Endothelial cell of umbilical vein (primary cell): ENCODE measurements around the gene SEPTIN7. TPM values are rescaled to one million over a fixed set of nuclear protein-coding genes. Genes with fewer than 3 reads are reported as not detected.

Experiments used
- BruUV-seq: library from RNA; stranded (reverse); fragments of 400-500 nt; replicated peaks from 2 replicates; lab custom pipeline; 2021; lab: Mats Ljungman, UMichigan
- CTCF ChIA-PET: fragments of 300-600, 350-600 bp; sonication (Branson Sonifier 250); formaldehyde crosslinking; loops from one replicate; lab custom pipeline; 2021; ENCODE audit warnings: antibody characterized with exemption, inconsistent platforms; lab: Charles Lee
- POLR2A ChIA-PET: fragments of 300-600, 350-600 bp; sonication (Branson Sonifier 250); formaldehyde crosslinking; loops from one replicate; lab custom pipeline; 2021; ENCODE audit warnings: antibody characterized with exemption, inconsistent platforms; lab: Charles Lee
- DNase-seq: peaks from one replicate; pipeline ENCODE4 v3.0.0-alpha.2; 2011; ENCODE audit warnings: low read depth, low spot score
- FAIRE-seq: peaks from 2 replicates; lab custom pipeline; 2011; peaks lifted over from hg19 to GRCh38; lab: Jason Lieb, UNC
- H2AFZ ChIP-seq: 2 replicates; pipeline ENCODE4 v1.6.0; 2012; ENCODE audit warnings: low read depth, low read length, control low read depth, inconsistent platforms
- H3K27ac ChIP-seq: 2 replicates; pipeline ENCODE4 v1.5.1; 2011; ENCODE audit warnings: low read depth, mild to moderate bottlenecking, control low read depth, low read length, moderate library complexity; ENCODE audit not compliant: insufficient read depth
- H3K27me3 ChIP-seq, 2 experiments: 2 replicates each; pipeline versions ENCODE4 v1.6.0 to v1.6.1; 2011; ENCODE audit warnings: low read length in 2 of 2, mixed read lengths in 1 of 2; ENCODE audit not compliant: control insufficient read depth in 2 of 2, insufficient read depth in 2 of 2
- H3K36me3 ChIP-seq, 2 experiments: 2 replicates in 1 of 2; 3 replicates in 1 of 2; pipeline ENCODE4 v1.5.1; 2011; ENCODE audit warnings: low read length in 2 of 2, mild to moderate bottlenecking in 1 of 2, moderate library complexity in 1 of 2; ENCODE audit not compliant: control insufficient read depth in 2 of 2, insufficient read depth in 2 of 2; ENCODE audit errors: extremely low read depth in 1 of 2
- H3K4me1 ChIP-seq: 3 replicates; pipeline ENCODE4 v1.5.1; 2011; ENCODE audit warnings: mild to moderate bottlenecking, low read length; ENCODE audit not compliant: control insufficient read depth, insufficient read depth; ENCODE audit errors: extremely low read depth
- H3K4me2 ChIP-seq: 2 replicates; pipeline ENCODE4 v1.6.1; 2011; ENCODE audit warnings: low read length, control low read depth, mixed read lengths; ENCODE audit not compliant: insufficient read depth
- H3K4me3 ChIP-seq, 3 experiments: fragments of 200-600 bp in 1 of 3; sonication (generic), shearing (Covaris generic) in 1 of 3; replicated peaks in 1 of 3; 2 replicates each; pipeline ENCODE4 v1.5.1; 2011 to 2016; ENCODE audit warnings: control low read depth in 3 of 3, low read length in 3 of 3, mild to moderate bottlenecking in 2 of 3, inconsistent platforms in 1 of 3, low read depth in 1 of 3, moderate library complexity in 1 of 3; ENCODE audit not compliant: insufficient read depth in 1 of 3
- H3K79me2 ChIP-seq: 2 replicates; pipeline ENCODE4 v1.6.0; 2012; ENCODE audit warnings: low read length, inconsistent platforms; ENCODE audit not compliant: control insufficient read depth, insufficient read depth
- H3K9ac ChIP-seq: replicated peaks from 2 replicates; pipeline ENCODE3; 2011; ENCODE audit warnings: low read length, control low read depth; ENCODE audit not compliant: insufficient read depth; ENCODE audit errors: extremely low read depth
- H3K9me1 ChIP-seq: replicated peaks from 3 replicates; pipeline ENCODE4 v1.6.0; 2011; ENCODE audit warnings: mild to moderate bottlenecking, low read length; ENCODE audit not compliant: control insufficient read depth, insufficient read depth; ENCODE audit errors: extremely low read depth
- H3K9me3 ChIP-seq: replicated peaks from 2 replicates; pipeline ENCODE4 v1.5.1; 2012; ENCODE audit warnings: low read length, inconsistent platforms; ENCODE audit not compliant: control insufficient read depth, insufficient read depth
- H4K20me1 ChIP-seq: replicated peaks from 2 replicates; pipeline ENCODE3; 2011; ENCODE audit warnings: mild to moderate bottlenecking, low read length; ENCODE audit not compliant: control insufficient read depth, insufficient read depth; ENCODE audit errors: extremely low read depth
- GATA2 ChIP-seq: IDR thresholded peaks from 2 replicates; pipeline ENCODE4 v1.7.0; 2011; ENCODE audit warnings: low read depth, mild to moderate bottlenecking, moderate library complexity, mixed read lengths, low read length; ENCODE audit not compliant: insufficient read length, insufficient read depth
- POLR2A ChIP-seq: IDR thresholded peaks from 2 replicates; pipeline ENCODE4 v1.6.1; 2012; ENCODE audit warnings: low read depth, mild to moderate bottlenecking, control low read depth, low read length
- POLR2AphosphoS5 ChIP-seq: IDR thresholded peaks from 2 replicates; pipeline ENCODE4 v1.6.1; 2012; ENCODE audit warnings: low read depth, mild to moderate bottlenecking, control low read depth, low read length, moderate library complexity; ENCODE audit not compliant: insufficient read depth
- dilution Hi-C: fragments of 300-500 bp; cut with MboI; formaldehyde crosslinking; loops from one replicate; pipeline ENCODE4 v1.15.0; 2019; ENCODE audit warnings: low sequenced_read_pairs; ENCODE audit not compliant: extremely low pct_ligation_motif_present
- intact Hi-C: fragments of 100-400 bp; cut with micrococcal nuclease; formaldehyde crosslinking; loops from one replicate; pipeline ENCODE4 v1.10.0; 2022
- polyA plus RNA-seq, 4 experiments: library from polyadenylated mRNA; depleted of rRNA in 3 of 4; stranded (reverse) in 3 of 4; unstranded in 1 of 4; fragments of >200 nt; gene quantifications; 2 replicates each; pipeline versions ENCODE4 v1.2.1 to v1.2.3, GENCODE V29; 2011 to 2012; ENCODE audit warnings: missing spikeins in 1 of 4
- total RNA-seq: library from RNA; stranded (reverse); gene quantifications from 2 replicates; pipeline ENCODE4 v1.2.3, GENCODE V29; 2021
- TF ChIP-seq, protein P1 (sequence below), 2 donors: IDR thresholded peaks; 1 replicate in 1 of 2; 2 replicates in 1 of 2; pipeline ENCODE4 v1.5.1; 2011; ENCODE audit warnings: low read length in 2 of 2, mild to moderate bottlenecking in 2 of 2, moderate library complexity in 2 of 2, control low read depth in 1 of 2, inconsistent platforms in 1 of 2, low read depth in 1 of 2; ENCODE audit not compliant: insufficient read depth in 1 of 2; ENCODE audit errors: extremely low read depth in 1 of 2
- TF ChIP-seq, protein P2 (sequence below): IDR thresholded peaks from 2 replicates; pipeline ENCODE4 v1.6.1; 2011; ENCODE audit not compliant: insufficient read depth, insufficient read length

Gene SEPTIN7
- total and polyA plus RNA-seq, 2 donors (not counting 3 experiments of a cell fraction or from before 2014, with no cell fraction given) = 73.6 to 228 TPM

DNA sequence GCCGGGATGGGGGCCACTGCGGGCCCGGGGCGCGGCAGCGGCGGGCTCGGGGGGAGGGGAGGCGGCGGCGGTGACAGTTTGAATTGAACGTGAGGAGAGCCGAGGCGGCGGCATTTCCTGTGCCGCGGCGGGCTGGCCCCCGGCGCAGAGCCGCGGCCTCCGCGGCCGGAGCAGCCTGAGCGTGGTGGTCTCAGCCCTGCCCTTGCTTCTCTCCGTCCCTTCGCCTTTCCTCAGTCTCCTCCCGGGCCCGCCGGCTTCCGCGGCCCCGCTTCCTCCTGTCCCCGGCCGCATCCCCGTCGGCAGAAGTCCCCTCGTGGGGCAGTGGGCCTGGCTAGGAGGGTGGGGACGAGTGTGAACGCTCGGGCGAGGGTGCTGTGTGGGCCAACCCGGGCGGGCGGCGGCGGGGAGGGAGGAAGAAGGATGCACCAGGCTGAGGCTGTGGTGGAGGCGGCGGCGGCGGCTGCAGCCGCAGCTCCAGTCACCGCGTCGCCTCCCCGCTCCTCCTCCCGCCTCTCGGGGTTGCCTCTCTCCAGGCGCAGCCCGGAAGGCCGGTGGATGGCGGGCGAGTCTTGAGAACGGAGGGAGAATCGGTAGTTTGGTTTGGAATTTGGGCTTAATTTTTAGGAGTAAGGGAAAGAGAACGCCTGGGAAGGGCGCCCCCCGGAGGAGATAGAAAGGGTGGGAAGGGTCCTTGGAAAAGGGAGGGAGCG lies 690 bp downstream of the SEPTIN7 start:
- dilution Hi-C loops = no loop called here
- FAIRE-seq = no peak
- Histone ChIP-seq H3K27me3 (no peaks in the 10 kb centered on the region), H3K4me2 (peak overlapping the region; percentile 97), H2AFZ (peak overlapping the region; percentile 58), H3K4me1 (peaks cover 20% of the 10 kb centered on the region), H3K27ac (peak overlapping the region; percentile 53), H3K9me1 (no peaks in the 10 kb centered on the region), H3K36me3 (no peaks in the 10 kb centered on the region), H3K9me3 (no peaks in the 10 kb centered on the region), H4K20me1 (peaks cover 12% of the 10 kb centered on the region), H3K9ac (peak overlapping the region; percentile 81), H3K79me2 (peaks cover 50% of the 10 kb centered on the region), H3K4me3 (peak overlapping the region; percentile 61 to 97 (median 76))
- CTCF ChIA-PET = interaction anchor here (0.6 to 4.5 kb wide), 14 partner anchors 9 to 110 kb away, joined by 3 to 38 read pairs (median 5); partner anchors contain the start of gene HERPUD2
- POLR2A ChIA-PET = interaction anchor here (0.7 to 2.2 kb wide), 6 partner anchors 10 to 589 kb away, joined by 3 to 14 read pairs (median 3); partner anchors contain the start of genes ANLN and HERPUD2
- intact Hi-C loops = loop anchor here (2.0 to 10.0 kb wide), 4 partner anchors 81 to 236 kb away; no protein-coding TSS in a partner anchor
- BruUV-seq = no TSS peak
- TF ChIP-seq POLR2A = peak; percentile 58
- TF ChIP-seq, protein P1, sequence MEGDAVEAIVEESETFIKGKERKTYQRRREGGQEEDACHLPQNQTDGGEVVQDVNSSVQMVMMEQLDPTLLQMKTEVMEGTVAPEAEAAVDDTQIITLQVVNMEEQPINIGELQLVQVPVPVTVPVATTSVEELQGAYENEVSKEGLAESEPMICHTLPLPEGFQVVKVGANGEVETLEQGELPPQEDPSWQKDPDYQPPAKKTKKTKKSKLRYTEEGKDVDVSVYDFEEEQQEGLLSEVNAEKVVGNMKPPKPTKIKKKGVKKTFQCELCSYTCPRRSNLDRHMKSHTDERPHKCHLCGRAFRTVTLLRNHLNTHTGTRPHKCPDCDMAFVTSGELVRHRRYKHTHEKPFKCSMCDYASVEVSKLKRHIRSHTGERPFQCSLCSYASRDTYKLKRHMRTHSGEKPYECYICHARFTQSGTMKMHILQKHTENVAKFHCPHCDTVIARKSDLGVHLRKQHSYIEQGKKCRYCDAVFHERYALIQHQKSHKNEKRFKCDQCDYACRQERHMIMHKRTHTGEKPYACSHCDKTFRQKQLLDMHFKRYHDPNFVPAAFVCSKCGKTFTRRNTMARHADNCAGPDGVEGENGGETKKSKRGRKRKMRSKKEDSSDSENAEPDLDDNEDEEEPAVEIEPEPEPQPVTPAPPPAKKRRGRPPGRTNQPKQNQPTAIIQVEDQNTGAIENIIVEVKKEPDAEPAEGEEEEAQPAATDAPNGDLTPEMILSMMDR (IDR thresholded peaks at IDR 0.05; ENCODE audit: extremely low read depth in 1 of 2, insufficient read depth in 1 of 2, low read depth in 1 of 2, low read length in 2 of 2) = peak; percentile 50 to 60
- TF ChIP-seq, protein P2, sequence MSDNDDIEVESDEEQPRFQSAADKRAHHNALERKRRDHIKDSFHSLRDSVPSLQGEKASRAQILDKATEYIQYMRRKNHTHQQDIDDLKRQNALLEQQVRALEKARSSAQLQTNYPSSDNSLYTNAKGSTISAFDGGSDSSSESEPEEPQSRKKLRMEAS = no peak
- TF ChIP-seq GATA2 = no peak
- TF ChIP-seq POLR2AphosphoS5 = no peak
- DNase-seq = peak; percentile 71
